NCI-H1436 treated with DMSO at 0.1 percent for 48 hours (cell line): ENCODE data around the gene SSTR4.

Source experiments
- DNase-seq: peaks from one replicate; lab custom pipeline; 2025; lab: John Stamatoyannopoulos, UW

The SSTR4 gene

GRCh38 chr20:23042270-23042669 lies 7.2 kb downstream of the SSTR4 start:
- no peak for DNase-seq

GRCh38 chr20:23043376-23043775 lies 8.3 kb downstream of the SSTR4 start:
- no peak for DNase-seq

- no peak for DNase-seq
Measured at GRCh38 chr20:23046431-23046830, 11.3 kb downstream of the SSTR4 start.

- DNase-seq: no peak
Measured at GRCh38 chr20:23047001-23047737, 12.1 kb downstream of the SSTR4 start.

GRCh38 chr20:23047738-23048214 lies 12.7 kb downstream of the SSTR4 start:
- DNase-seq: no peak

GRCh38 chr20:23048283-23049200 lies 13.4 kb downstream of the SSTR4 start:
- no peak for DNase-seq

GRCh38 chr20:23049201-23050075 lies 14.3 kb downstream of the SSTR4 start, which contains the start of gene THBD:
Gene THBD, minus strand, starts transcription at chr20:23049672. Its CDS starts 168 bp downstream, at chr20:23049504.
- DNase-seq: no peak

- no peak for DNase-seq
Measured at GRCh38 chr20:23050076-23050838, 15.1 kb downstream of the SSTR4 start.

- DNase-seq: no peak
Measured at GRCh38 chr20:23050847-23051627, 15.9 kb downstream of the SSTR4 start.

GRCh38 chr20:23052904-23053303 lies 17.8 kb downstream of the SSTR4 start:
- DNase-seq: no peak

GRCh38 chr20:23058240-23058639 lies 23.1 kb downstream of the SSTR4 start:
- DNase-seq: no peak

- DNase-seq: no peak
Measured at GRCh38 chr20:23059001-23059400, 23.9 kb downstream of the SSTR4 start.

GRCh38 chr20:23059846-23060245 lies 24.7 kb downstream of the SSTR4 start:
- DNase-seq: no peak

GRCh38 chr20:23060629-23061028 lies 25.5 kb downstream of the SSTR4 start:
- DNase-seq: no peak

GRCh38 chr20:23061262-23061661 lies 26.1 kb downstream of the SSTR4 start:
- DNase-seq: no peak

GRCh38 chr20:23061734-23062561 lies 26.8 kb downstream of the SSTR4 start:
- DNase-seq: no peak

GRCh38 chr20:23062632-23063031 lies 27.5 kb downstream of the SSTR4 start:
- DNase-seq: no peak

GRCh38 chr20:23063168-23063567 lies 28.1 kb downstream of the SSTR4 start:
- no peak for DNase-seq

GRCh38 chr20:23063581-23063980 lies 28.5 kb downstream of the SSTR4 start:
- DNase-seq: no peak
